ENCODE data around the gene UCP2. TPM values are rescaled to one million over a fixed set of nuclear protein-coding genes. Genes with fewer than 3 reads are reported as not detected.

UCP2 gene
- total and polyA plus RNA-seq, 9 of the 15 experiments (the other 6 are each of a cell fraction or from before 2014, with no cell fraction given) = 19.2 to 216 (median 87.9) TPM

GRCh38 chr11:74019860-74020259 is 37.2 kb upstream of the UCP2 start:
- WGBS (ENCODE audit: insufficient coverage, low coverage, missing lambda C conversion rate) = 79% methylated on average over 4 of the region's 4 CpGs
- BruUV-seq (replicated peaks) = no TSS peak
- H3K4me3 ChIP-seq = no peak overlapping the region
- intact Hi-C loops (cut with micrococcal nuclease) (no loop called here), in situ Hi-C loops (cut with MboI) (no loop called here)
- DNase-seq (ENCODE audit: extremely low read depth in 1 of 4, low spot score in 3 of 4) (no peak), ATAC-seq (no peak), FAIRE-seq (no peak)
- CTCF ChIA-PET (ENCODE audit: low intra/inter-chr PET ratio) = no interaction called here
- no peaks in the 10 kb centered on the region; the same call in 2 of the 3 replicates for H3K36me3 ChIP-seq (ENCODE audit: control insufficient read depth, insufficient read depth, low read length)
- no peaks in the 10 kb centered on the region for H3K9me1 ChIP-seq (ENCODE audit: control insufficient read depth, insufficient read depth, low read length)
- POLR2A ChIA-PET = interaction anchor here (0.6 to 0.8 kb wide), 2 partner anchors 10 to 864 kb away, joined by 3 read pairs; no protein-coding TSS in a partner anchor
- no peak overlapping the region for H3K27ac ChIP-seq (ENCODE audit: extremely low read depth, low read depth, low read length)
- TF ChIP-seq PPARD (CRISPR knock-in tag; IDR thresholded peaks at IDR 0.05) (no peak), TEAD1 (CRISPR knock-in tag; IDR thresholded peaks at IDR 0.05) (no peak), NFIC (IDR thresholded peaks at IDR 0.05) (no peak), ARID2 (IDR thresholded peaks at IDR 0.05) (no peak), SRSF9 (IDR thresholded peaks at IDR 0.05; ENCODE audit: borderline replicate concordance, low read depth, low read length) (no peak), ZNF551 (CRISPR knock-in tag; IDR thresholded peaks at IDR 0.05) (no peak), FOXA3 (CRISPR knock-in tag; conservative IDR thresholded peaks at IDR 0.05 in 1 of 2, IDR thresholded peaks at IDR 0.05 in 1 of 2) (no peak), ZNF695 (CRISPR knock-in tag; IDR thresholded peaks at IDR 0.05) (no peak), TRIM25 (IDR thresholded peaks at IDR 0.05; ENCODE audit: borderline replicate concordance) (no peak), MBD1 (CRISPR knock-in tag; IDR thresholded peaks at IDR 0.05) (no peak)
- H4K20me1 ChIP-seq (replicated peaks; ENCODE audit: control insufficient read depth, insufficient read depth, low read length) = peaks cover 6% of the 10 kb centered on the region
- no peak overlapping the region for H3K4me2 ChIP-seq (ENCODE audit: insufficient read depth, low read length)
- peaks cover 17 to 27% of the 10 kb centered on the region in 2 experiments; a peak in 4 of 5 replicates for H3K4me1 ChIP-seq (replicated peaks in 1 of 2; ENCODE audit: control insufficient read depth in 2 of 2, insufficient read depth in 2 of 2, low read length in 2 of 2)
- no peak overlapping the region for H2AFZ ChIP-seq (ENCODE audit: low read depth, low read length)
- H3K27me3 ChIP-seq (ENCODE audit: control insufficient read depth in 2 of 2, insufficient read depth in 2 of 2, low read length in 2 of 2) = no peaks in the 10 kb centered on the region
- H3K79me2 ChIP-seq (ENCODE audit: control insufficient read depth, insufficient read depth, low read length) = no peaks in the 10 kb centered on the region
- no peaks in the 10 kb centered on the region for H3K9me3 ChIP-seq (replicated peaks; ENCODE audit: control insufficient read depth, insufficient read depth, low read depth, low read length)
- no peak overlapping the region; a peak in 1 of 4 replicates for H3K9ac ChIP-seq (ENCODE audit: insufficient read depth in 1 of 2, low read depth in 2 of 2, low read length in 2 of 2)

All from K562 (cell line).